Pancreas (tissue), 10 donors: ENCODE results near the gene TNFSF8. TPM values are rescaled to one million over a fixed set of nuclear protein-coding genes. Genes with fewer than 3 reads are reported as not detected.

ENCODE experiments used
- ATAC-seq, 4 donors: fragments of 200-7000 bp; cut with Tn5 transposase; one replicate each; pipeline versions ENCODE4 v1.8.0 to v1.9.1; 2020; ENCODE audit warnings: mild to moderate bottlenecking in 4 of 4, moderate library complexity in 4 of 4
- DNase-seq, 6 donors: peaks; one replicate each; pipeline ENCODE4 v3.0.0-alpha.2; 2020
- FAIRE-seq: peaks from 2 replicates; lab custom pipeline; 2012; peaks lifted over from hg19 to GRCh38; lab: Jason Lieb, UNC
- H3K27ac ChIP-seq, 4 donors: fragments of 200-600 bp; sonication (generic); 1 replicate in 3 of 4; 2 replicates in 1 of 4; pipeline versions ENCODE4 v1.5.0 to v1.8.0; 2020
- H3K27me3 ChIP-seq, 4 donors: fragments of 200-600 bp; one replicate each; pipeline ENCODE4 v1.8.0; 2021
- H3K36me3 ChIP-seq, 3 donors: fragments of 200-600 bp; sonication (generic) in 1 of 3; one replicate each; pipeline versions ENCODE4 v1.5.0 to v1.8.0; 2020 to 2021
- H3K4me1 ChIP-seq, 3 donors: fragments of 200-600 bp; one replicate each; pipeline ENCODE4 v1.8.0; 2021
- H3K4me3 ChIP-seq, 4 donors: fragments of 200-600 bp; sonication (generic) in 2 of 4; one replicate each; pipeline versions ENCODE4 v1.5.0 to v1.8.0; 2020 to 2021
- H3K9me3 ChIP-seq, 4 donors: fragments of 200-600 bp; one replicate each; pipeline ENCODE4 v1.8.0; 2021
- WGBS, 2 donors: extraction: QIAGEN DNeasy Blood & Tissue Kit; methylation state at CpG; one replicate each; pipeline ENCODE4 v1.1.7; 2013; 5-methylcytosine and 5-hydroxymethylcytosine counted together
- intact Hi-C, 3 donors: fragments of 100-400 bp; cut with DNase I; formaldehyde crosslinking; loops; one replicate each; pipeline versions ENCODE4 v1.11.1 to v1.14.2; 2022
- polyA plus RNA-seq, 2 donors: library from polyadenylated mRNA; stranded (reverse); fragments of 200-250 nt; gene quantifications; one replicate each; pipeline ENCODE4 v1.2.3, GENCODE V29; 2013
- total RNA-seq, 6 donors: library from RNA; stranded (reverse); fragmentation: NEBNext Ultra II Directional in 4 of 6; extraction: Animal tissue kit (Norgen Biotek cat#: 25700) in 4 of 6; gene quantifications; one replicate each; pipeline versions ENCODE4 v1.2.1 to v1.2.4, GENCODE V29; 2021 to 2023
- TF ChIP-seq, protein P1 (sequence below), 4 donors: fragments of 200-600 bp; sonication (generic) in 3 of 4; IDR thresholded peaks; one replicate each; pipeline versions ENCODE4 v1.5.0 to v1.8.0; 2021; ENCODE audit warnings: antibody characterized with exemption in 4 of 4
- donor health status: healthy with polysubstance abuse.
- donor health status: DM: no; HTN: no; CAD: no; lungs with moderate emphysema.
- donor health status: DM: no; HTN: no; CAD: no.
- donor health status: control.
- donor health status: control.
- donor health status: Bipolar disorder and iron deficiency.
- donor health status: DM: yes; HTN: yes; CAD: no.
- donor health status: DM: no; HTN: no; CAD: no.
- donor health status: DM: no; HTN: no; CAD: no.
- donor health status: DM: yes; HTN: yes; CAD: no.

TNFSF8 gene
- total and polyA plus RNA-seq, 8 donors, result 0.05 to 1.0 (median 0.31) TPM

GRCh38 chr9:114932502-114932901 is 2.1 kb upstream of the TNFSF8 start:
- TF ChIP-seq, protein P1, sequence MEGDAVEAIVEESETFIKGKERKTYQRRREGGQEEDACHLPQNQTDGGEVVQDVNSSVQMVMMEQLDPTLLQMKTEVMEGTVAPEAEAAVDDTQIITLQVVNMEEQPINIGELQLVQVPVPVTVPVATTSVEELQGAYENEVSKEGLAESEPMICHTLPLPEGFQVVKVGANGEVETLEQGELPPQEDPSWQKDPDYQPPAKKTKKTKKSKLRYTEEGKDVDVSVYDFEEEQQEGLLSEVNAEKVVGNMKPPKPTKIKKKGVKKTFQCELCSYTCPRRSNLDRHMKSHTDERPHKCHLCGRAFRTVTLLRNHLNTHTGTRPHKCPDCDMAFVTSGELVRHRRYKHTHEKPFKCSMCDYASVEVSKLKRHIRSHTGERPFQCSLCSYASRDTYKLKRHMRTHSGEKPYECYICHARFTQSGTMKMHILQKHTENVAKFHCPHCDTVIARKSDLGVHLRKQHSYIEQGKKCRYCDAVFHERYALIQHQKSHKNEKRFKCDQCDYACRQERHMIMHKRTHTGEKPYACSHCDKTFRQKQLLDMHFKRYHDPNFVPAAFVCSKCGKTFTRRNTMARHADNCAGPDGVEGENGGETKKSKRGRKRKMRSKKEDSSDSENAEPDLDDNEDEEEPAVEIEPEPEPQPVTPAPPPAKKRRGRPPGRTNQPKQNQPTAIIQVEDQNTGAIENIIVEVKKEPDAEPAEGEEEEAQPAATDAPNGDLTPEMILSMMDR (IDR thresholded peaks at IDR 0.05), result no peak
- ATAC-seq, result no peak
- 47 to 48% methylated on average over 3 of the region's 3 CpGs for WGBS, 2 donors
- no peaks in the 10 kb centered on the region for H3K4me1 ChIP-seq
- FAIRE-seq, result no peak
- no peak for DNase-seq
- H3K27me3 ChIP-seq, result peaks cover 0 to under 1% (median 0%) of the 10 kb centered on the region in 4 donors
- no peaks in the 10 kb centered on the region for H3K36me3 ChIP-seq
- H3K9me3 ChIP-seq, result no peaks in the 10 kb centered on the region
- intact Hi-C loops, result loop anchor here in 1 of 3 donors (10.0 kb wide), 1 partner anchor 62 kb away; no protein-coding TSS in a partner anchor
- H3K27ac ChIP-seq, result no peak overlapping the region
- no peak overlapping the region for H3K4me3 ChIP-seq

DNA sequence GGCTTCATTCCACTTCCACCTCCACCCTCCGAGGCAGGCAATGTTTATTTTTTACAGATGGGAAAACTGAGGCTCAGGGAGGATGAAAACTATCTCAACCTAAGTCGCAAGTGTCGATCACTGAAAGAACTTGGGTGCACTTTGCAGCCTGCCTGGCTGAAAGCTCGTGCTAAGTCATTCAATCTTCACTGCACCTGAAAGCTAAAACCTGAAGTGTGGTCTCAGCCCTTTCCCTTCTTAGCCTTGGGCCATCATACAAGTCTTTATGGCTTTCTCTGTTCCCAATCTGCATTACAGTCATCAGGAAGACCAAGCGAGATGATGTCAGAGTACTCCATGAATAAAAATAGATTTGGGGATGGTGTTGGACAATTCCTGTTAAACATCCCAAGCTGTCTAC is 1.0 kb upstream of the TNFSF8 start:
- no peaks in the 10 kb centered on the region for H3K36me3 ChIP-seq
- no peaks in the 10 kb centered on the region for H3K4me1 ChIP-seq
- DNase-seq (no peak), ATAC-seq (no peak), FAIRE-seq (no peak)
- peaks cover 0 to 7% (median 0%) of the 10 kb centered on the region in 4 donors for H3K27me3 ChIP-seq
- H3K27ac ChIP-seq, result no peak overlapping the region
- WGBS, 2 donors, result 59 to 67% methylated on average over 5 of the region's 5 CpGs
- TF ChIP-seq, protein P1 (IDR thresholded peaks at IDR 0.05), result no peak
- H3K4me3 ChIP-seq, result no peak overlapping the region
- intact Hi-C loops, result loop anchor here in 1 of 3 donors (10.0 kb wide), 1 partner anchor 63 kb away; no protein-coding TSS in a partner anchor
- no peaks in the 10 kb centered on the region for H3K9me3 ChIP-seq

DNA sequence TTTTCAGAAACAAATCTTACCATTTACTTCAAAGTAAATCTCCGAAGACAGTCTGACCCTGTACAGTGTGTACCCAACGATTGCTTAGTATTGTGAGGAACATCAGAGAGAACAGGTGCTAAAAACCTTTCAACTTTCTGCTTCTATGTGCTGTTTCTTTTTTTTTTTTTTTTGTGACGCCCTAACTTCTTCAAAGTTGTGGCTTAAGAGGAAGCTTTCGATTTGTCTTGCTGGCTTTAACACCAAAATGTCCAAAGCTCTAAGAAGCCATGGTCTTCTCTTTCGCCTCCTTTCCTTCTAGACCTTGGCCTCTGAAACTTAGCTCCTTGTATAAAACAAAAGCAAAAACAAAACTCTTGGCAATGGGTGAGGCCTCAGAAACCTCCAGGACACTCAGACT is 1.2 kb downstream of the TNFSF8 start:
- Histone ChIP-seq H3K27ac (peak overlapping the region in 2 of 4 donors; percentile 0 to 51), H3K9me3 (no peaks in the 10 kb centered on the region), H3K4me3 (peak overlapping the region in 1 of 4 donors; percentile 4), H3K27me3 (peaks cover 0 to 7% (median 0%) of the 10 kb centered on the region in 4 donors), H3K36me3 (no peaks in the 10 kb centered on the region), H3K4me1 (no peaks in the 10 kb centered on the region)
- FAIRE-seq (no peak), ATAC-seq (peak in 1 of 4 donors; percentile 24), DNase-seq (no peak)
- intact Hi-C loops, result no loop called here
- TF ChIP-seq, protein P1 (IDR thresholded peaks at IDR 0.05), result no peak
- whole genome bisulfite sequencing, 2 donors, result 63 to 71% methylated on average over 5 of the region's 5 CpGs

DNA sequence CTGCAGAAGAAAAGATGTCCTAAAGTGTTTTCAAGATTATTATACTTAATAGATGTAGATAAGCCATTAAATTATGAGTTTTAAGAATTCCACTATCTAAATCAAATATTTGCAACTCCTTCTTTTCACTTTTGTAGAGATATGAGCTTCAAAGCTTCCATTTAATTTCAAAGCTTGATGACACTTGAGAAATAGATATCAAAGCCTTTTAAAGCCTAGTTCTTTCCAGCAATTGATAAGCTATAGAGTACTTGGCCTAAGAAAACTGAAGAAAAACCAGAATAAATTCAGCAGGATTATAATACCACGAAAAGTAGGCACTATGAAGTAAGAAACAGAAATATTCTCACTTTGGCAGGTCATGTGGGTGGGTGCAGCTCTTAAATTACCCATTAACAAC is 1.7 kb downstream of the TNFSF8 start:
- Histone ChIP-seq H3K27ac (peak overlapping the region in 2 of 4 donors; percentile 0 to 51), H3K27me3 (peaks cover 0 to 7% (median 0%) of the 10 kb centered on the region in 4 donors), H3K9me3 (no peaks in the 10 kb centered on the region), H3K4me1 (no peaks in the 10 kb centered on the region), H3K36me3 (no peaks in the 10 kb centered on the region), H3K4me3 (no peak overlapping the region)
- intact Hi-C loops, result no loop called here
- TF ChIP-seq, protein P1 (IDR thresholded peaks at IDR 0.05), result no peak
- 43 to 49% methylated on average over 1 of the region's 1 CpG for WGBS, 2 donors
- DNase-seq (no peak), ATAC-seq (no peak), FAIRE-seq (no peak)

DNA sequence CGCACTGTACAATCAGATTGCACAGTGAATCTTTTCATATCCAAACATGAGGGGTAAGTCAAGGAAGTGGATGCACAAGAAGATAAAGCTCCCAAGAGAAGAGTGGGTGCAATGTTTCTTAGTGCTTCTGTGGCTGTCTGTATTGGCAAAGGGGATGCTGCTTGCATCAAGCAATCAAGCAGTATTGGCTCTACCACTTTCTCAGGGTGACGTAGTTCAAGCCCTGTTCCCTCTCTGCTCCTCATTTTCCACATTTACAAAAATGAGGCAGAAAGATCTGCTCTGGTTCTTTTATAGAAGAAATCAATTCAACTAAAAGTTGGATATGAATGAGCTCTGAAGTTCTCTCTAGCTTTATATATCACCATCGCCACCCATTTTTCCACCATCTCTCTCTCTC is 2.3 kb downstream of the TNFSF8 start:
- ATAC-seq, result no peak
- no peaks in the 10 kb centered on the region for H3K4me1 ChIP-seq
- no peaks in the 10 kb centered on the region for H3K36me3 ChIP-seq
- H3K27me3 ChIP-seq, result peaks cover 0 to 7% (median 0%) of the 10 kb centered on the region in 4 donors
- TF ChIP-seq, protein P1 (IDR thresholded peaks at IDR 0.05), result no peak
- no peak for FAIRE-seq
- 85 to 86% methylated on average over 3 of the region's 3 CpGs for WGBS, 2 donors
- intact Hi-C loops, result no loop called here
- H3K9me3 ChIP-seq, result no peaks in the 10 kb centered on the region
- H3K27ac ChIP-seq, result no peak overlapping the region
- no peak overlapping the region for H3K4me3 ChIP-seq
- DNase-seq, result no peak
